NCI-H146 (cell line): ENCODE results near the gene CLEC20A.

Source experiments
- DNase-seq: peaks from one replicate; lab custom pipeline; 2025; lab: John Stamatoyannopoulos, UW

The CLEC20A gene

GRCh38 chr1:178496410-178497135, at the start of gene CLEC20A:
Gene CLEC20A, minus strand, starts transcription at chr1:178496964. Its CDS starts 25 bp downstream, at chr1:178496939.
- no peak for DNase-seq

GRCh38 chr1:178544531-178544930, 47.8 kb upstream of the CLEC20A start:
- no peak for DNase-seq

- DNase-seq: peak; percentile 75
These were observed 46.5 kb upstream of the CLEC20A start for GRCh38 chr1:178543290-178543607.

GRCh38 chr1:178542554-178543289, 46.0 kb upstream of the CLEC20A start:
- DNase-seq: peak; percentile 80

- peak; percentile 70 for DNase-seq
These were observed 45.2 kb upstream of the CLEC20A start for GRCh38 chr1:178541829-178542553.

GRCh38 chr1:178541379-178541778, 44.6 kb upstream of the CLEC20A start:
- no peak for DNase-seq

- DNase-seq: no peak
These were observed 43.9 kb upstream of the CLEC20A start for GRCh38 chr1:178540646-178541045.

- no peak for DNase-seq
These were observed 43.4 kb upstream of the CLEC20A start for GRCh38 chr1:178540204-178540603.

- DNase-seq: no peak
These were observed 42.5 kb upstream of the CLEC20A start for GRCh38 chr1:178539291-178539690.

- DNase-seq: no peak
These were observed 41.6 kb upstream of the CLEC20A start for GRCh38 chr1:178538192-178538916.

- no peak for DNase-seq
These were observed 40.8 kb upstream of the CLEC20A start for GRCh38 chr1:178537382-178538090.

GRCh38 chr1:178536844-178537371, 40.1 kb upstream of the CLEC20A start:
- peak; percentile 12 for DNase-seq

GRCh38 chr1:178536329-178536728, 39.6 kb upstream of the CLEC20A start:
- DNase-seq: no peak

GRCh38 chr1:178534137-178534868, 37.5 kb upstream of the CLEC20A start:
- DNase-seq: no peak

- no peak for DNase-seq
These were observed 36.6 kb upstream of the CLEC20A start for GRCh38 chr1:178533121-178533946.

- DNase-seq: peak; percentile 70
These were observed 35.6 kb upstream of the CLEC20A start for GRCh38 chr1:178532392-178532791.

GRCh38 chr1:178531887-178532286, 35.1 kb upstream of the CLEC20A start:
- no peak for DNase-seq

- no peak for DNase-seq
These were observed 33.7 kb upstream of the CLEC20A start for GRCh38 chr1:178530502-178530901.

GRCh38 chr1:178530037-178530402, 33.3 kb upstream of the CLEC20A start:
- DNase-seq: peak; percentile 71
